Large intestine (tissue), 3 donors: ENCODE data around the gene IPO8. TPM values are rescaled to one million over a fixed set of nuclear protein-coding genes. Genes with fewer than 3 reads are reported as not detected.

Experiments used
- DNase-seq, 2 donors: peaks; one replicate each; pipeline versions ENCODE4 v3.0.0 to v3.0.0-alpha.2; 2013
- H3K27ac ChIP-seq: one replicate; pipeline ENCODE4 v1.5.1; 2013; ENCODE audit warnings: low read length
- H3K27me3 ChIP-seq: 2 replicates; pipeline ENCODE4 v1.6.1; 2013; ENCODE audit warnings: low read length; ENCODE audit not compliant: control insufficient read depth, insufficient read depth
- H3K36me3 ChIP-seq: 2 replicates; pipeline ENCODE4 v1.6.1; 2013; ENCODE audit warnings: low read length; ENCODE audit not compliant: control insufficient read depth, insufficient read depth
- H3K4me1 ChIP-seq: one replicate; pipeline ENCODE4 v1.6.1; 2013; ENCODE audit warnings: low read length; ENCODE audit not compliant: control insufficient read depth, insufficient read depth
- H3K4me3 ChIP-seq: one replicate; pipeline ENCODE4 v1.5.1; 2013; ENCODE audit warnings: low read length
- H3K9me3 ChIP-seq: one replicate; pipeline ENCODE4 v1.6.1; 2013; ENCODE audit warnings: mild to moderate bottlenecking, low read depth, low read length, moderate library complexity; ENCODE audit not compliant: control insufficient read depth
- WGBS: methylation state at CpG from one replicate; pipeline ENCODE4 v1.1.5; 2013; ENCODE audit warnings: low lambda C conversion rate; ENCODE audit not compliant: insufficient coverage; 5-methylcytosine and 5-hydroxymethylcytosine counted together
- polyA plus RNA-seq: library from polyadenylated mRNA; unstranded; fragments of 120-200 nt; gene quantifications from one replicate; pipeline ENCODE4 v1.2.1, GENCODE V29; 2013

Gene IPO8
- polyA plus RNA-seq, 1 donor: 37.3 TPM

DNA sequence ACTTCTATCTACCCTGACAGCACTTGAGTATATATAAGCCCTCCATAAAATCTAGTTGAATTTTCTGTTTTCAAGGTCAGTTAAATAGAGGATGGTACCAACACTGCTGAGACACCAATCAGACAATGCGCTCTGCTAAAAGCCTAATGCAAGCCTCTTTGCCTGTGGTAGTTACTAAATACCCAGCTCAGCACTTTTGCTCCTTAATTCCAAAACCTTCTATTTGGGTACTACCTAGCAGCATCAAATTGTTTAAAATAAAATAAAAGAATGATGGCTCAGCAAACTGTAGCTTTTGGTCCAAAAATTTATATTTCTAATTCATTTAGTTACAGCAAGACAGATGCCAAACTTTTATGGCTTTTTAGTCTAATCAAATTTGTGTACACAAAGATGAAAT is 107.9 kb downstream of the IPO8 start:
- WGBS: no CpG with 5 or more reads among the region's 1 CpG
- no peaks in the 10 kb centered on the region for H3K36me3 ChIP-seq
- no peaks in the 10 kb centered on the region for H3K27me3 ChIP-seq
- H3K4me3 ChIP-seq: no peak overlapping the region
- no peaks in the 10 kb centered on the region for H3K4me1 ChIP-seq
- no peaks in the 10 kb centered on the region for H3K9me3 ChIP-seq
- H3K27ac ChIP-seq: no peak overlapping the region
- DNase-seq: no peak

DNA sequence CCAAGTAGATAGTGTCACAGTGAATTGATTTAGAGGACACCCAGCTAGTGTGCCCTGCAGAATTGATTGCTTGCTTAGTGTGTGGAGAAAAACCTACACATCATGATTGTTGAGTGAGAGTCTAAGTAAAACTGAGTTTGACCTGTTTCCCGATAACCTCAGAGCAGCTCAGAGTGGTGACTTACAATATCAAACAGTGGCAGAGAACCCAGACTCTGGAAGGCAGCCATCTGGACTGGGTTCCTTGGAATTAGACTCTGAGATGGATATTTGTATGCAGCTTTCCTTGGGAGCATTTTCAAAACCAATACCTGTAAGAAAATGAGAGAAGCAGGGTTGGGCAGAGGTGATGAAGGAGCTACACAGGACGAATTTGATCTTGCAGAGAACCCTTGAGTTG is 109.8 kb downstream of the IPO8 start:
- no peaks in the 10 kb centered on the region for H3K27me3 ChIP-seq
- H3K4me3 ChIP-seq: no peak overlapping the region
- no peak for DNase-seq
- no peaks in the 10 kb centered on the region for H3K9me3 ChIP-seq
- H3K27ac ChIP-seq: no peak overlapping the region
- H3K36me3 ChIP-seq: no peaks in the 10 kb centered on the region
- H3K4me1 ChIP-seq: no peaks in the 10 kb centered on the region
- 60% methylated on average over 1 of the region's 2 CpGs for WGBS

DNA sequence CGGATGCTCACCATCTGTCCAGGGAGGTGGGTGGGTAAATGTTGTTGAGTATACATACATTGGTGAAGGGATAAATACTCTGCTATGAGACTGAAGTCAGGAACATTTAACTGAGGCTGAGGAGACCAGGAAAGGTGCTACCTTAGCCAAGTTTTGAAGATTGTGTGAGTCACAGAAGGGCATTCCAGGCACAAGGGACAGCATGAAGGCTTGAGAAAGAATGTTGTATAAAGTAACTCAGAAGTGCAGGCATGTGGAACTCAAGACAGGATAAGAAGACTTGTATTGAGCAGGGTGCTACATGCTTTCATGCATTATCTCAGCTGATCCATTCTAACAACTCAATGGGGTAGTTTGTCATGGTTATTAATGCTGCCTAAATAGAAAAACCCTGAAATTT is 112.7 kb downstream of the IPO8 start:
- no peaks in the 10 kb centered on the region for H3K36me3 ChIP-seq
- no peaks in the 10 kb centered on the region for H3K9me3 ChIP-seq

DNA sequence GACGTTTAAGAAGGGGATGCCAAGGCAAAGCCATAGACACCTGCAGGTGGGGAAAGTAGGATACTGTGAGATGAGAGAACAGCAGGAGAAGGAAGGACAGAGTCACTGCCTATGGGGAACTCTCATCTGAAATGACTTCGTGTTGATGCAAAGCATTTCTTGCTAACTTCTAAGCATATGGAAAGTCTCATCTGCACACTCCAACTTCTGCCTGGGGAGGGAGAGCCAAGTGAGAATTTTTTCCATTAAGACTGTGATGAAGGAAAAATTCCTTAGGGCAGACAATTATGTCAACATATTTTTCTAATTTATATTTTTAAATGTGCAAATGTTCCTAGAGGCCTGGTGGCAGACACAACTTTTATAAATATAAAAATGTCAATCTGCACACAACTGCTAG is 115.3 kb downstream of the IPO8 start:
- Histone ChIP-seq H3K4me1 (no peaks in the 10 kb centered on the region), H3K27ac (no peak overlapping the region), H3K27me3 (no peaks in the 10 kb centered on the region), H3K9me3 (no peaks in the 10 kb centered on the region), H3K36me3 (no peaks in the 10 kb centered on the region), H3K4me3 (no peak overlapping the region)
- DNase-seq: no peak
- WGBS: no CpG with 5 or more reads among the region's 2 CpGs

More for the DNA sequence above, 112.7 kb downstream of the IPO8 start:
- Histone ChIP-seq H3K27ac (no peak overlapping the region), H3K4me1 (no peaks in the 10 kb centered on the region), H3K27me3 (no peaks in the 10 kb centered on the region), H3K4me3 (no peak overlapping the region)
- WGBS: no CpG with 5 or more reads among the region's 1 CpG
- no peak for DNase-seq

Other genes with a start within 250 kb of the IPO8 start
- 24.7 TPM for gene CAPRIN2, start 59.1 kb upstream of the IPO8 start, polyA plus RNA-seq
- 8.4 TPM for gene TSPAN11, start 230.9 kb upstream of the IPO8 start, polyA plus RNA-seq